VCaP (cell line): ENCODE results near the gene ZNF213.
"Not testable (repeated sequence)": the region's sequence is repeated elsewhere in the genome, so short reads cannot be mapped to it uniquely, and the experiment has no call there.

Experiments
- H3K27ac ChIP-seq: fragments of 450-650 bp; 2 replicates; pipeline ENCODE4 v1.5.1; 2017
- CTCF ChIP-seq: fragments of 450-650 bp; conservative IDR thresholded peaks from 2 replicates; pipeline ENCODE4 v1.5.1; 2017; ENCODE audit warnings: mild to moderate bottlenecking, moderate library complexity

ZNF213 gene

GRCh38 chr16:3173892-3174617, 39.2 kb downstream of the ZNF213 start:
- no peak overlapping the region for H3K27ac ChIP-seq
- peak; percentile 57 for TF ChIP-seq CTCF

GRCh38 chr16:3174618-3175148, 39.9 kb downstream of the ZNF213 start:
- peak; percentile 4 for TF ChIP-seq CTCF
- no peak overlapping the region for H3K27ac ChIP-seq

GRCh38 chr16:3175157-3176093, 40.6 kb downstream of the ZNF213 start:
- no peak for TF ChIP-seq CTCF
- H3K27ac ChIP-seq = no peak overlapping the region

GRCh38 chr16:3179651-3180050, 44.8 kb downstream of the ZNF213 start:
- H3K27ac ChIP-seq = no peak overlapping the region
- TF ChIP-seq CTCF = no peak

- H3K27ac ChIP-seq = no peak overlapping the region
- TF ChIP-seq CTCF = no peak
Observed at GRCh38 chr16:3180445-3180878, 45.6 kb downstream of the ZNF213 start.

- H3K27ac ChIP-seq = not testable (repeated sequence)
Observed at GRCh38 chr16:3182293-3182607, 47.4 kb downstream of the ZNF213 start.

GRCh38 chr16:3182608-3183444, 48.0 kb downstream of the ZNF213 start:
- H3K27ac ChIP-seq = no peak overlapping the region

More at GRCh38 chr16:3182608-3183444, 48.0 kb downstream of the ZNF213 start:
- TF ChIP-seq CTCF = peak; percentile 58
